ENCODE data around the gene DGKA.

The DGKA gene

GRCh38 chr12:55966408-55967281 lies 35.7 kb downstream of the DGKA start, which contains the start of gene CDK2 (continued):
- TF ChIP-seq, protein P1, sequence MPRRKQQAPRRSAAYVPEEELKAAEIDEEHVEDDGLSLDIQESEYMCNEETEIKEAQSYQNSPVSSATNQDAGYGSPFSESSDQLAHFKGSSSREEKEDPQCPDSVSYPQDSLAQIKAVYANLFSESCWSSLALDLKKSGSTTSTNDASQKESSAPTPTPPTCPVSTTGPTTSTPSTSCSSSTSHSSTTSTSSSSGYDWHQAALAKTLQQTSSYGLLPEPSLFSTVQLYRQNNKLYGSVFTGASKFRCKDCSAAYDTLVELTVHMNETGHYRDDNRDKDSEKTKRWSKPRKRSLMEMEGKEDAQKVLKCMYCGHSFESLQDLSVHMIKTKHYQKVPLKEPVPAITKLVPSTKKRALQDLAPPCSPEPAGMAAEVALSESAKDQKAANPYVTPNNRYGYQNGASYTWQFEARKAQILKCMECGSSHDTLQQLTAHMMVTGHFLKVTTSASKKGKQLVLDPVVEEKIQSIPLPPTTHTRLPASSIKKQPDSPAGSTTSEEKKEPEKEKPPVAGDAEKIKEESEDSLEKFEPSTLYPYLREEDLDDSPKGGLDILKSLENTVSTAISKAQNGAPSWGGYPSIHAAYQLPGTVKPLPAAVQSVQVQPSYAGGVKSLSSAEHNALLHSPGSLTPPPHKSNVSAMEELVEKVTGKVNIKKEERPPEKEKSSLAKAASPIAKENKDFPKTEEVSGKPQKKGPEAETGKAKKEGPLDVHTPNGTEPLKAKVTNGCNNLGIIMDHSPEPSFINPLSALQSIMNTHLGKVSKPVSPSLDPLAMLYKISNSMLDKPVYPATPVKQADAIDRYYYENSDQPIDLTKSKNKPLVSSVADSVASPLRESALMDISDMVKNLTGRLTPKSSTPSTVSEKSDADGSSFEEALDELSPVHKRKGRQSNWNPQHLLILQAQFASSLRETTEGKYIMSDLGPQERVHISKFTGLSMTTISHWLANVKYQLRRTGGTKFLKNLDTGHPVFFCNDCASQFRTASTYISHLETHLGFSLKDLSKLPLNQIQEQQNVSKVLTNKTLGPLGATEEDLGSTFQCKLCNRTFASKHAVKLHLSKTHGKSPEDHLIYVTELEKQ (tag by site-specific recombination; IDR thresholded peaks at IDR 0.05; ENCODE audit: borderline replicate concordance) = no peak
- TF ChIP-seq, protein P2, sequence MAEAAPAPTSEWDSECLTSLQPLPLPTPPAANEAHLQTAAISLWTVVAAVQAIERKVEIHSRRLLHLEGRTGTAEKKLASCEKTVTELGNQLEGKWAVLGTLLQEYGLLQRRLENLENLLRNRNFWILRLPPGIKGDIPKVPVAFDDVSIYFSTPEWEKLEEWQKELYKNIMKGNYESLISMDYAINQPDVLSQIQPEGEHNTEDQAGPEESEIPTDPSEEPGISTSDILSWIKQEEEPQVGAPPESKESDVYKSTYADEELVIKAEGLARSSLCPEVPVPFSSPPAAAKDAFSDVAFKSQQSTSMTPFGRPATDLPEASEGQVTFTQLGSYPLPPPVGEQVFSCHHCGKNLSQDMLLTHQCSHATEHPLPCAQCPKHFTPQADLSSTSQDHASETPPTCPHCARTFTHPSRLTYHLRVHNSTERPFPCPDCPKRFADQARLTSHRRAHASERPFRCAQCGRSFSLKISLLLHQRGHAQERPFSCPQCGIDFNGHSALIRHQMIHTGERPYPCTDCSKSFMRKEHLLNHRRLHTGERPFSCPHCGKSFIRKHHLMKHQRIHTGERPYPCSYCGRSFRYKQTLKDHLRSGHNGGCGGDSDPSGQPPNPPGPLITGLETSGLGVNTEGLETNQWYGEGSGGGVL (tag by site-specific recombination; IDR thresholded peaks at IDR 0.05) = peak; percentile 71
- no peak for TF ChIP-seq OSR2 (tag by site-specific recombination; IDR thresholded peaks at IDR 0.05)
- no peak for TF ChIP-seq ZNF426 (tag by site-specific recombination; IDR thresholded peaks at IDR 0.05)
- TF ChIP-seq, protein P3, sequence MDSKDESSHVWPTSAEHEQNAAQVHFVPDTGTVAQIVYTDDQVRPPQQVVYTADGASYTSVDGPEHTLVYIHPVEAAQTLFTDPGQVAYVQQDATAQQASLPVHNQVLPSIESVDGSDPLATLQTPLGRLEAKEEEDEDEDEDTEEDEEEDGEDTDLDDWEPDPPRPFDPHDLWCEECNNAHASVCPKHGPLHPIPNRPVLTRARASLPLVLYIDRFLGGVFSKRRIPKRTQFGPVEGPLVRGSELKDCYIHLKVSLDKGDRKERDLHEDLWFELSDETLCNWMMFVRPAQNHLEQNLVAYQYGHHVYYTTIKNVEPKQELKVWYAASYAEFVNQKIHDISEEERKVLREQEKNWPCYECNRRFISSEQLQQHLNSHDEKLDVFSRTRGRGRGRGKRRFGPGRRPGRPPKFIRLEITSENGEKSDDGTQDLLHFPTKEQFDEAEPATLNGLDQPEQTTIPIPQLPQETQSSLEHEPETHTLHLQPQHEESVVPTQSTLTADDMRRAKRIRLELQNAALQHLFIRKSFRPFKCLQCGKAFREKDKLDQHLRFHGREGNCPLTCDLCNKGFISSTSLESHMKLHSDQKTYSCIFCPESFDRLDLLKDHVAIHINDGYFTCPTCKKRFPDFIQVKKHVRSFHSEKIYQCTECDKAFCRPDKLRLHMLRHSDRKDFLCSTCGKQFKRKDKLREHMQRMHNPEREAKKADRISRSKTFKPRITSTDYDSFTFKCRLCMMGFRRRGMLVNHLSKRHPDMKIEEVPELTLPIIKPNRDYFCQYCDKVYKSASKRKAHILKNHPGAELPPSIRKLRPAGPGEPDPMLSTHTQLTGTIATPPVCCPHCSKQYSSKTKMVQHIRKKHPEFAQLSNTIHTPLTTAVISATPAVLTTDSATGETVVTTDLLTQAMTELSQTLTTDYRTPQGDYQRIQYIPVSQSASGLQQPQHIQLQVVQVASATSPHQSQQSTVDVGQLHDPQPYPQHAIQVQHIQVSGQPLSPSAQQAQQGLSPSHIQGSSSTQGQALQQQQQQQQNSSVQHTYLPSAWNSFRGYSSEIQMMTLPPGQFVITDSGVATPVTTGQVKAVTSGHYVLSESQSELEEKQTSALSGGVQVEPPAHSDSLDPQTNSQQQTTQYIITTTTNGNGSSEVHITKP (tag by site-specific recombination; IDR thresholded peaks at IDR 0.05) = peak; percentile 15
- no peak for TF ChIP-seq ZNF274 (IDR thresholded peaks at IDR 0.05; ENCODE audit: low read length)
- TF ChIP-seq ZNF274 (tag by site-specific recombination; IDR thresholded peaks at IDR 0.05; ENCODE audit: borderline replicate concordance) = no peak
- peak; percentile 68; the same call in 1 of the 2 replicates for TF ChIP-seq ZNF501 (tag by site-specific recombination; IDR thresholded peaks at IDR 0.05)
- no peak for TF ChIP-seq ZNF596 (tag by site-specific recombination; IDR thresholded peaks at IDR 0.05)
- TF ChIP-seq ZSCAN18 (tag by site-specific recombination; IDR thresholded peaks at IDR 0.05) = no peak
- peak; percentile 90 for TF ChIP-seq SP2 (tag by site-specific recombination; IDR thresholded peaks at IDR 0.05)
- TF ChIP-seq, protein P4, sequence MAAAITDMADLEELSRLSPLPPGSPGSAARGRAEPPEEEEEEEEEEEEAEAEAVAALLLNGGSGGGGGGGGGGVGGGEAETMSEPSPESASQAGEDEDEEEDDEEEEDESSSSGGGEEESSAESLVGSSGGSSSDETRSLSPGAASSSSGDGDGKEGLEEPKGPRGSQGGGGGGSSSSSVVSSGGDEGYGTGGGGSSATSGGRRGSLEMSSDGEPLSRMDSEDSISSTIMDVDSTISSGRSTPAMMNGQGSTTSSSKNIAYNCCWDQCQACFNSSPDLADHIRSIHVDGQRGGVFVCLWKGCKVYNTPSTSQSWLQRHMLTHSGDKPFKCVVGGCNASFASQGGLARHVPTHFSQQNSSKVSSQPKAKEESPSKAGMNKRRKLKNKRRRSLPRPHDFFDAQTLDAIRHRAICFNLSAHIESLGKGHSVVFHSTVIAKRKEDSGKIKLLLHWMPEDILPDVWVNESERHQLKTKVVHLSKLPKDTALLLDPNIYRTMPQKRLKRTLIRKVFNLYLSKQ (tag by site-specific recombination; IDR thresholded peaks at IDR 0.05; ENCODE audit: borderline replicate concordance) = no peak
- 0 out of 2 replicates have a peak, but pooled peaks have one; percentile 5 for TF ChIP-seq ZNF561 (tag by site-specific recombination; IDR thresholded peaks at IDR 0.05; ENCODE audit: borderline replicate concordance)
- TF ChIP-seq ZNF610 (tag by site-specific recombination; IDR thresholded peaks at IDR 0.05; ENCODE audit: borderline replicate concordance) = no peak
- no peak for TF ChIP-seq ZNF266 (tag by site-specific recombination; IDR thresholded peaks at IDR 0.05; ENCODE audit: low read depth)
- no peak for TF ChIP-seq ZNF138 (tag by site-specific recombination; IDR thresholded peaks at IDR 0.05; ENCODE audit: borderline replicate concordance)
- TF ChIP-seq GLIS2 (tag by site-specific recombination; IDR thresholded peaks at IDR 0.05) = peak; percentile 79
- no peak for TF ChIP-seq ZNF660 (tag by site-specific recombination; IDR thresholded peaks at IDR 0.05)
- peak; percentile 81 for TF ChIP-seq KLF8 (tag by site-specific recombination; IDR thresholded peaks at IDR 0.05)
- no peak for TF ChIP-seq ZNF157 (tag by site-specific recombination; IDR thresholded peaks at IDR 0.05)
- no peak for TF ChIP-seq ZNF518A (tag by site-specific recombination; conservative IDR thresholded peaks at IDR 0.05; ENCODE audit: low read depth)
